OCI-LY3 (cell line): ENCODE measurements around the gene MYO5B.

Experiments
- H2AFZ ChIP-seq: fragments of 200-600, 300-600 bp; shearing (Covaris generic); 2 replicates; pipeline ENCODE4 v1.6.0; 2014; ENCODE audit warnings: antibody characterized with exemption, low read depth, low read length
- H3K27ac ChIP-seq: fragments of 200-600, 300-600 bp; sonication (generic); 2 replicates; pipeline ENCODE4 v1.5.1; 2014; ENCODE audit warnings: mild to moderate bottlenecking, low read length, moderate library complexity, mixed read lengths
- H3K27me3 ChIP-seq: fragments of 200-600, 300-600 bp; sonication (generic); 2 replicates; pipeline ENCODE4 v1.6.1; 2014; ENCODE audit warnings: low read depth, low read length, mixed read lengths
- H3K36me3 ChIP-seq: fragments of 200-600, 300-600 bp; sonication (generic); replicated peaks from 2 replicates; pipeline ENCODE3; 2014; ENCODE audit warnings: low read depth, low read length, mixed read lengths
- H3K4me1 ChIP-seq: fragments of 300-600, 200-600 bp; sonication (generic); 2 replicates; pipeline ENCODE4 v1.6.1; 2014; ENCODE audit warnings: low read length, mixed read lengths
- H3K4me2 ChIP-seq: fragments of 200-600, 300-600 bp; sonication (generic); 2 replicates; pipeline ENCODE4 v1.6.1; 2014; ENCODE audit warnings: low read length, mixed read lengths
- H3K4me3 ChIP-seq: fragments of 300-600, 200-600 bp; sonication (generic); 2 replicates; pipeline ENCODE4 v1.5.1; 2014; ENCODE audit warnings: antibody characterized with exemption, mild to moderate bottlenecking, low read length, moderate library complexity
- H3K79me2 ChIP-seq: fragments of 300-600, 200-600 bp; shearing (Covaris generic); 2 replicates; pipeline ENCODE4 v1.6.1; 2014; ENCODE audit warnings: mild to moderate bottlenecking, low read length, mixed read lengths
- H3K9ac ChIP-seq: fragments of 300-600, 200-600 bp; shearing (Covaris generic); 2 replicates; pipeline ENCODE4 v1.6.0; 2014; ENCODE audit warnings: mild to moderate bottlenecking, low read length, moderate library complexity
- H3K9me3 ChIP-seq: fragments of 200-600, 300-600 bp; shearing (Covaris generic); 2 replicates; pipeline ENCODE4 v1.6.1; 2014; ENCODE audit warnings: low read length, mixed read lengths; ENCODE audit not compliant: insufficient read depth
- H4K20me1 ChIP-seq: fragments of 200-600, 300-600 bp; sonication (generic); 2 replicates; pipeline ENCODE4 v1.6.1; 2016; ENCODE audit warnings: low read length, mixed read lengths; ENCODE audit not compliant: insufficient read depth
- CTCF ChIP-seq: fragments of 200-600, 300-600 bp; sonication (generic); IDR thresholded peaks from 2 replicates; pipeline ENCODE4 v1.5.1; 2014; ENCODE audit warnings: antibody characterized with exemption, low read length, low read depth
- EZH2phosphoT487 ChIP-seq: fragments of 200-600 bp; shearing (Covaris generic); IDR thresholded peaks from 2 replicates; pipeline ENCODE4 v1.6.1; 2018; ENCODE audit warnings: antibody characterized with exemption, mixed run types, low read depth

Gene MYO5B

DNA sequence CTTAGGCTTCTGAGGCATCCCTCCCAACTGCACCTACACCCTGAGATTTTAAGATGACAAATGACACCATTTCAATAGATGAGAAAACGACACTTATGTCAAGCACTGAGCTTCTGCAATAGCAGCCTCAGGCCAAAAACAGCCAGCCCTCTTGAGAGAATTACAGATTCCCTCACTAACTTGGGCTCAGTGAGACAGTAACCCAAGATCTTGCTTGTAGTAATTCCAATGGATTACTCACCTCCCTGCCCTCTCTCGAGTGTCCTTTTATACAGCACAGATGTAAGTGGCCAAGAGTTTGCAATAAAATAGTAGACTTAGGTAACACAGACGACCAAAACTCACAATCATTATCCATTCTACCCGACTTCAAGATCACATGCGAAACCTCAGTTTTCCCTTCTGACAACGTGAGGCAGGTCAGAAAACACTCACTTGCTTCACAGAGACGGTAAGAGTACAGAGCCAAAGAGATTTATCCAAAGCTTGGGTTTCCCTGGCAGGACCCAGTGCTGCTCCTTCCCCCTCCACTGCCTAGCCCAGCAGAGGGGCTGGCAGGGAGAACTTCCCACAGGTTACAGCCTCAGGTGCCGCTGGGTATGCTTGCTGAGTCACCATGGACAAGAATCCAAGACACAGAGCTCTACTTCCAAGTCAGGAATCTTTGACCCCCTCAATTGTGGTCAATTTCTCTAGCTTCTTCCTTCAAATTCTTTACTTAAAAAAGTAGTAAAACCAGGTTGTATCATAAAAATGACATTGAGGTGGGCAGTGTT, 181.4 kb downstream of the MYO5B start:
- Histone ChIP-seq H2AFZ (no peak overlapping the region), H3K9me3 (no peaks in the 10 kb centered on the region), H4K20me1 (no peaks in the 10 kb centered on the region), H3K79me2 (no peaks in the 10 kb centered on the region), H3K36me3 (no peaks in the 10 kb centered on the region), H3K27me3 (peaks cover 38% of the 10 kb centered on the region), H3K9ac (no peak overlapping the region), H3K4me3 (no peak overlapping the region), H3K4me2 (no peak overlapping the region), H3K4me1 (peaks cover 3% of the 10 kb centered on the region; the same call in 1 of the 2 replicates), H3K27ac (no peak overlapping the region)
- TF ChIP-seq CTCF (no peak), EZH2phosphoT487 (no peak)

DNA sequence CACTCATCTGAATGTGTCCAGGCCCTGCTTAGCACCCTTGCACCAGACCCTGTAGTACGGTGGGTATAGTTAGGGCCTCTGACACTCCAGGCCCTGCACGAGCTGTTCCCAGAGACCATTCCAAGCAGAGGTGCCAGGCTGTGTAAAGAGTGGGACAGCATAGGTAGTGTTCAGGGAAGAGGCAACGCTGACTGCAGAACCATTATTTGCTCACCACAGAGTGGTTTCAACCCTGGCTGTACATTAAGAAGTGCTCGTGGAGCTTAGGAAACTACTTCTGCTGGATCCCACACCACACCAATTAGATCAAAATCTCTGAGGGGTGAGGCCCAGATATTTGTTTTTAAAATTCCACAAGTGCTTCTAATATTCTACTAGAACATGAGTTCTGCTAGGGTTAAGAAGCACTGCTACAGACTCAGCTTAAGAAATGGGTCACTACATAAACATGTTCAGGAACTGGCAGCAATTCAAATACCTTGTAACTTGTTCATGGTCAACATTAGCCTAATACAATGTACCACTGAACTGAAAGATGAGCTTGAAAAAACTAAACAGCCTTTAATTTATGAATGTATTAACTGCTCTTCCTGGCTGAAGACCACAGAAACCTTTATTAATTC, 183.0 kb downstream of the MYO5B start:
- Histone ChIP-seq H3K36me3 (no peaks in the 10 kb centered on the region), H3K27ac (no peak overlapping the region), H2AFZ (no peak overlapping the region), H3K9ac (no peak overlapping the region), H3K4me1 (peaks cover 3% of the 10 kb centered on the region; the same call in 1 of the 2 replicates), H3K79me2 (no peaks in the 10 kb centered on the region), H3K4me2 (no peak overlapping the region), H3K4me3 (no peak overlapping the region), H3K9me3 (no peaks in the 10 kb centered on the region), H3K27me3 (peaks cover 26% of the 10 kb centered on the region), H4K20me1 (no peaks in the 10 kb centered on the region)
- TF ChIP-seq CTCF, result no peak
- no peak for TF ChIP-seq EZH2phosphoT487

GRCh38 chr18:50009773-50010335, 185.1 kb downstream of the MYO5B start:
- H3K4me3 ChIP-seq, result no peak overlapping the region
- H3K36me3 ChIP-seq, result no peaks in the 10 kb centered on the region
- no peak for TF ChIP-seq EZH2phosphoT487
- peak; percentile 98 for TF ChIP-seq CTCF
- H3K79me2 ChIP-seq, result no peaks in the 10 kb centered on the region
- no peak overlapping the region for H3K27ac ChIP-seq
- no peaks in the 10 kb centered on the region for H4K20me1 ChIP-seq
- H3K9me3 ChIP-seq, result no peaks in the 10 kb centered on the region
- peaks cover 14% of the 10 kb centered on the region for H3K4me1 ChIP-seq
- no peak overlapping the region for H2AFZ ChIP-seq
- no peak overlapping the region for H3K4me2 ChIP-seq
- H3K27me3 ChIP-seq, result peaks cover 11% of the 10 kb centered on the region; the same call in 1 of the 2 replicates
- no peak overlapping the region for H3K9ac ChIP-seq

DNA sequence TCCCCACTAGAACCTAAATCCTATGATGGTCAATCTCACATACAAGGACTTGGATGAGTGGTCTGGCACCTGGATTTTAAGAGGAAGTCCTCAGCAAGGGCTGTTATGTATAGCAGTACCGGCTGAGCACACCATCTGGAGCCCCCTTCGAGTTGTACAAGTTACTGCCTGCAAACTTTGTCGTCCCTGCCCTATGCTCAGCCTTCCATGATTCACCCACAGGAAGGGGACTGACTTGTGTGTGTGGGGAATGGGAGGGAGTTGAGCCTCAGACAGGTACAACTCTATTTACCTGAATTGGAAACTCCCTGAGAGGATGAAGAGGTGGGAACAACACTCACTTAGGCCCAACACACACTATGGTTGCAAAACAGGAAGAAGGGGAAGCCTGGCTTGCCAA, 186.6 kb downstream of the MYO5B start:
- H2AFZ ChIP-seq, result no peak overlapping the region
- H3K79me2 ChIP-seq, result no peaks in the 10 kb centered on the region
- H3K36me3 ChIP-seq, result no peaks in the 10 kb centered on the region
- H3K4me3 ChIP-seq, result no peak overlapping the region
- H3K4me1 ChIP-seq, result peaks cover 19% of the 10 kb centered on the region
- TF ChIP-seq EZH2phosphoT487 (no peak), CTCF (no peak)
- no peak overlapping the region for H3K4me2 ChIP-seq
- no peaks in the 10 kb centered on the region for H3K9me3 ChIP-seq
- H3K9ac ChIP-seq, result no peak overlapping the region
- no peak overlapping the region for H3K27ac ChIP-seq
- H4K20me1 ChIP-seq, result no peaks in the 10 kb centered on the region
- peaks cover 17% of the 10 kb centered on the region for H3K27me3 ChIP-seq
